GM21619 (cell line): ENCODE data around the gene ABI3.
"Not testable (repeated sequence)": the region's sequence is repeated elsewhere in the genome, so short reads cannot be mapped to it uniquely, and the experiment has no call there.

Experiments
- ATAC-seq: cut with Tn5 transposase; IDR thresholded peaks from one replicate; pipeline ENCODE4 v1.9.1; 2021; ENCODE audit not compliant: unreplicated experiment

ABI3 gene

GRCh38 chr17:49210158-49211029 lies at the start of gene ABI3, which contains the start of gene GNGT2:
Gene ABI3 (plus strand): TSS chr17:49210707. CDS start chr17:49210725, 18 bp downstream.
Gene GNGT2 (minus strand): TSS chr17:49210574. CDS start chr17:49207422, 3,152 bp downstream.
- ATAC-seq = peak; percentile 76

- ATAC-seq = no peak
These were observed 47.6 kb upstream of the ABI3 start for GRCh38 chr17:49162866-49163265.

GRCh38 chr17:49165143-49165542 lies 45.4 kb upstream of the ABI3 start:
- no peak for ATAC-seq

GRCh38 chr17:49168706-49169105 lies 41.8 kb upstream of the ABI3 start:
- ATAC-seq = no peak

GRCh38 chr17:49170216-49170615 lies 40.3 kb upstream of the ABI3 start:
- no peak for ATAC-seq

- ATAC-seq = not testable (repeated sequence)
These were observed 39.8 kb upstream of the ABI3 start for GRCh38 chr17:49170711-49171110.

GRCh38 chr17:49175978-49176377 lies 34.5 kb upstream of the ABI3 start:
- not testable (repeated sequence) for ATAC-seq

GRCh38 chr17:49180303-49180702 lies 30.2 kb upstream of the ABI3 start:
- ATAC-seq = no peak

- no peak for ATAC-seq
These were observed 29.4 kb upstream of the ABI3 start for GRCh38 chr17:49180998-49181635.

GRCh38 chr17:49183341-49183740 lies 27.2 kb upstream of the ABI3 start:
- no peak for ATAC-seq

- no peak for ATAC-seq
These were observed 26.7 kb upstream of the ABI3 start for GRCh38 chr17:49183801-49184200.

- ATAC-seq = not testable (repeated sequence)
These were observed 26.0 kb upstream of the ABI3 start for GRCh38 chr17:49184522-49184921.

GRCh38 chr17:49185381-49185780 lies 25.1 kb upstream of the ABI3 start:
- ATAC-seq = not testable (repeated sequence)

GRCh38 chr17:49187301-49187700 lies 23.2 kb upstream of the ABI3 start:
- no peak for ATAC-seq

- ATAC-seq = no peak
These were observed 19.6 kb upstream of the ABI3 start for GRCh38 chr17:49190932-49191331.

GRCh38 chr17:49191409-49191916 lies 19.0 kb upstream of the ABI3 start:
- ATAC-seq = peak; percentile 6

- ATAC-seq = peak; percentile 51
These were observed 18.4 kb upstream of the ABI3 start for GRCh38 chr17:49191917-49192741.

GRCh38 chr17:49193513-49194296 lies 16.8 kb upstream of the ABI3 start:
- ATAC-seq = no peak

- no peak for ATAC-seq
These were observed 16.3 kb upstream of the ABI3 start for GRCh38 chr17:49194297-49194607.

- no peak for ATAC-seq
These were observed 14.8 kb upstream of the ABI3 start for GRCh38 chr17:49195751-49196150.
